Stimulated activated CD4-positive, alpha-beta T cell treated with anti-CD3 and anti-CD28 coated beads, Interleukin-2, amount 100 ng/mL, for 24 hours (primary cell): Measurements from ENCODE around the gene CDH2.

Experiments used
- DNase-seq, 2 donors: peaks; one replicate each; pipeline ENCODE4 v3.0.0-alpha.2; 2020

The CDH2 gene

DNA sequence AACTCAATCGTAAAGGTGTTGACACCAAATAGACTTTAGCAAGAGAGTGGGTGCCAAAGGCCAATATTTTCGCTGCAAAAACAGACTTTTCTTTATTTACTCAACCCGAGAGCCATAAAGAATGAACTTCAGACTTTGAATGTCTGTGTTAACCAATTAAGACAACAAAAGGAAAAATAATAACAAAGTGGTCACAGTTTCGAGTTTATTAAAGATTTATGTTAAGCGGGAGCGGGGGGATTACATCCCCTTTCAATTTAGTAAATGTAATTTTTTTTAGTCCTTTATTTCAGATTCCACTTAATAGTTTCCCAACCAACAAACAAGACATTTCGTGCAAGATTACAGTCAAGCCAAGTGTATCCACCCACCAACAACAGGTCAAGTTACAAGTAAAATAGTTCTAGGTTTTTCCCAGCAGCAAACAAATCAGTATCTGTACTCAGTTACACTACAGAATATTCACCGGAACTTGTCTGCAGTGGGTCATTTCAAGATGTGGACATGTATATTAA is 9.0 kb downstream of the CDH2 start:
- DNase-seq = no peak

DNA sequence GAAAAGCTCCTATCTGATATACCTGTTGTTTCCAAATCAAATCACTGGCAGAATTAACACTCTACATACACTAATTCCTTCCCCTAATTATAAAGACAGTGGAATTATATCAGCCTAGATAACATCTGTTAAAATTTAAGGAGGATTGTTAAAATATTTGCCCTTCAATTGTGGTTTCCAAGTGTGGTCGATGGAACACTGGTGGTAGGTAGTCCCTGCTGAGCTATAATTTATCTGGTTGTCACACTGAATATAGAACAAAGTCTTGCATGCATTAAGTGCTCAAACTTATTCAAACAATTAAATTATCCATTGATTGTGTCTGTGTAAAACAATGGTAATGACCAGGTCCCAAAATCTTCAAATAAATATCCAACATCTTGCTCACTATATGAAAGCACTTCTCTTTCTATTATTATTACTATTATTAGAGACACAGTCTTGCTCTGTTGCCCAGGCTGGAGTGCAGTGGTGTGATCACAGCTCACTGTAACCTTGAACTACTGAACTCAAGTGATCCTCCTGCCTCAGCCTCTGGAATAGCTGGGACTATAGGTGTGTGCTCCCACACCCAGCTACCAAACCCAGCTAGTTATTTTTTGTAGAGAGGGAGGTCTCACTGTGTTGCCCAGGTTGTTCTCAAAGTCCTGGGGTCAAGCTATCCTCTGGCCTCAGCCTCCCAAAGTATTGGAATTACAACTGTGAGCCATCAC is 12.0 kb downstream of the CDH2 start:
- no peak for DNase-seq

DNA sequence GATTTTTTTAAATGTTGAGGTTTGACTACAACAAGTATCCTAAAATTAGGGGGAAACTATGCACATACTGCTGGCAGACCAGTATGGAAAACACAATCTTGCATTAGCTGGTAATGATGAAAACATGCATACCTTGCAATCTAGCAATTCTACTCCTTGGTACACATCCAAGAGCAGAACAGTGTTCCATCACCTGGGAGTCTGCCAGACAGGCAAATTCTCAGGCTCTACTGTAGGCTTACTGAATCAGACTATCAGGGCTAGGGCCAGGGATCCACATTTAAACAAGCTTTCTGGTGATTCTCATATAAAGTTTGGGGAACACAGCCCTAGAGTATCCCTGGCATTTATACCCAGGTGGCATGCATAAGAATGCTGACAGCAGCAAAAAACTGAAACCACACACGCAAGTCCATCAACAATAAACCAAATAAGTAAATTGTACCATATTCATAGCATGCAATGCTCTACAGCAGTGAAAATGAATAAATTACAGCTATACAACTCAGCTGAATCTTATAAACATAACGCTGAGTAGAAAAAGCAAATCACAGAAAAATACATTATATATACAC is 13.6 kb downstream of the CDH2 start:
- no peak for DNase-seq

DNA sequence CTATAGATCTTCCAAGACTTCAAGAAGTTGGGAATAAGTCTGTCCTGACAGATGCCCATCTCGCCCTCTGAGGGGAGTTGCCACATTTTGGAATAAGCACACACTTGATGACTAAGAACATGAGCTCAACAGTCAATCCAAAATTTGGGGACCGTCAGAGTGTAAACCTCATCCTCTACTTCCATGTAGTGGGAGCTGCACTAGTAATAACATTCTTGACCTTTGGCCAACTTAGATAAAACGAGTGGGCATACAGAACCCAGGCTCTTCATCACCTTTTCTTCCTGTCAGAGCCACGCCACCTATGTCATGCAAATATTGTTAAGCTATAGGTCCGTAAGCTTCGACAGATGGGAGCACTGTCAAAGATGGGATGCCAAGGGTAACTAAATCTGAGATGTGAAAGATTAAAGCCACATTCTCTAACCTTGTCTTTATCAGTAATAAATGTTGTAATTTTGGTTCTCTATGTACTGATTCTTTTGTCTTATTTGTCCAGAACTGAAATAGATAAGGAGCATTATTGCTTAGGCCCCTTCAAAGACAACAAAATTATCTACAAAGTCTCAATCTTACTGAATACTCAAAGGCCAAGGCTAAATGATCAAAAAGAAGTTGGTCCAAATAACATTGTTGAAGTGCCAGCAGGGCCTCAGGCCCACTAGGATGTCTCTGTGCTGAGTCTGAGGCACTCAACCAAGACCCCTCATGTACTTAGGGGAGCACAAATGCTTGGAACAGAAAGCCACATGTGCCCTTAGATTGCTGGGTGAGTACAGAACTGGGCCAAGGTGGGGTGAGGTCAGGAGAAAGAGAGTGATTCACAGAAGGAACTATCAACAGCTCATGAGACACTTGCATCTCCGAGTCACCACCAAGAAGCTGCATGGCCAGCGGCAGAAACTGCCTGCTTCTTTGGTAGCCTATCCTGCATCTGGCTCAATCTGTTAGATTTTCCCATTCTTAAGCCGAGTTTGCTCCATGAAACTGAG is 15.0 kb downstream of the CDH2 start:
- no peak for DNase-seq

DNA sequence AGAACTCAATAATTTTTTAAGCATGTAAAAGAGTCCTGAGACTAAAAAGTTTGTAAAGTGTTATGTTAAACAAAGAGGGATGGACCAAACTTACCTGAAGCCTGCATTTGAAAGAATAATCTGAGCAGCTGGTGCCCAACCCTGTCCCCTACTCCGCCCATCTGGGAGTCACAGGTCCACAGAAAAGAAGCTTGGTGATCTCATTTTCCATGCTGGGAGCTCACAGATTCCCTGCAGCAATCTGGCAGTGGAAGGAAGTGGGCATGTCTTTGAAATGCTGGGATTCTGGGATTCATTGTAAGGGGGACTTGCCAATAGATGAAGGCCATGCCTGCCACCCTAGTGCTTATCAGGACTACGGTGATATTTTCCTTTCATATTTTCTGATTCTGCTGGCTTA is 17.9 kb downstream of the CDH2 start:
- no peak for DNase-seq

DNA sequence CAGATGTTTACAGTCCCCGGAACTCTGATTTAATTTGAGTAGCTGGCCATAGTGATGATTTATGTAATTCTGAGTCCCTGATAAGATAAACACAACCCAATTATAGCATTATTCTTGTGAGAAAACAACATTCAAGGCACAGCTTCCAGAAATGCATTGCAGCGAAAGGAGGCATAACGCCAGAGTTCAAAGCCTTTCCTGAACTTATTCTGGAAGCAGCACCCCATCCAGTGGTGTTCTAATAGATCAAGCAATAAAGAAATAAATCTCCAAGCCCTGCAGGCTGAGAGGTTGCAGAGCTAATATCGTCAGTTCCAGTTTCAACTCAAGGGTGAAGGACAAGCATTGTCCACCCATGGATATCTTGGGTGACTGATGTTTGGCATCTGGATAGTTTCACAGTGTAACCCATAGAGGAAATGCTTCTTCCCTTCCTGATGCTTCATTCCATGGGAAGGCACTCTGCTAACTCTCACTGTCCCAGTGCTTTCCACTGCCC is 18.8 kb downstream of the CDH2 start:
- DNase-seq = no peak

DNA sequence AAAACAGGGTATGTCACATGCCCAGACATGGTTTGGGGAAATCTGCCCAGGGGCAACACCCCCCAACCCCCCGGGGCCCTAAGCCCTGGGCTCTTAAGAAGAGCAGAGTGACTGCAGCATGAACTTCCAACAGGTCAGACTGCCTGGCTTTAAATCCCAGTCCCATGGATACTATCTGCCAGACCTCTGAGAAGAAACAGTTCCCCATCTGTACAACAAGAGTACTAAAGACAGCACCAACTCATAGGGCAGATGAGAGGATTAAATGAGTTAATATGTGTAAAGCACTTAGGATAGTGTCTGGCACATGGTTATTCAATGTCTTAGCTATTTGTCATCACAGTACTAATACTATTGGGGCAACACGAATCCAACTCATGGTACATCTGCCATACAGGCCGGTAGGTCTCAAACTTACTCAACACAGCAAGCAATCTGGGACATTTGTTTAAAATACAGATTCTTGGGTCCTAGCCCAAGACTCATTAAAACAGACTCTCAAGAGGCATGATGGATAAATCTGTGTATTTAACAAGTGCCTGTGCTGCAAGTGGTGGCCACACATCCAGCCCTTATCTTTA is 23.4 kb downstream of the CDH2 start:
- no peak for DNase-seq

DNA sequence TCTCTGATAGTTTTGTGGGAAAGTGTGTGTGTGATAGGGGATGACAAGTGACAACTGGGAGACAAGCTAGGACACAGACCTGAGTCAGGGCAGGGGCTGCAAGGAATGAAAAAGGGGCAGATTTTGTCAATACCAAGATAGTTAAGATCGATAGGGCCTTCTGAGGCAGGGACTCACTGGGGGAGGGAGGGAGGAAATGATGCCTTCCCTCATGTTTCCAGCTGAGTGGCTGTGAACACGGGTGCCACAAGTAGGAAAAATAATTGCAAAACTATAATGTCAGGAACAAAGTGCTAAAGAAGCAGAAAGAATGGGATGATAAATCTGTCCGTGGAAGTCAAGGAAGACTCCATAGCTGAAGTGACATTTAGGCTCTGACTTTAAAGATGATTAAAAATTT is 24.2 kb downstream of the CDH2 start:
- no peak for DNase-seq

DNA sequence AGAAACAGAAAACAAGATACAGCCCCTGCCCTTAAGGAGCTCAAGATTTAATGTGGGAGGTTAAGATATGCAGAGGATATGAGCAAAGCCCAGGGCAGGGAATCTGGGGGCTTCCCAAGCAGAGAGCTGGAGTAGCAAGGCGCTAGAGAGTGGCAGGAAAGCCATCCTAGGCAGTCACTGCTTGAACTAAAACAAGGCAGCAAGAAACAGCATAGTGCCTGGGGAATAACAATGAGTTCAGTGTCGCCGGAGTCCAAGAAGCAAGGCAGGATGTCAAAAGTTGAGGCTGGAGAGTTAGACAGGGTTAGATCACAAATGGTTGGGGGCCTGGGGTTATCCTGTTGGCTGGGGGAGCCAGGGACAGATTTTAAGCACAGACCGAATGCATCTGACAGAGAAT is 24.6 kb downstream of the CDH2 start:
- no peak for DNase-seq

DNA sequence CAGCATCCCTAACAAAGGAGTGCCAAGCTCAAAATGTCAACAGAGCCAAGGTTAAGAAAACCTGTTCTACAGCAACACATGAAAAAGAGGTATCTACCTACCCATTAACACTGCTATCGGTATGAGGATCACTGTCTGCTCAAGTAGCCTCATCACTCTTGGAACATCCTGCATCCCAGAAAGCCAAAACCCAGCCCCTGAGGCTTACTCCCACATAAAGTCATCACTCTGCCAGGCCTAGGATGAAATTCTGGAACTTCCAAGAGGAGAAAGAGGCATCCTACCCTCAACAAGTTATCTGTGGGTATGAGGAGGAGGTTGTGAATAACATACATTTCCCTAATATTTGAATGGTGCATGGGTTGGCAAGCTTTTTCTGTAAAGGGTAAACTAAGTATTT is 25.5 kb downstream of the CDH2 start:
- DNase-seq = no peak

DNA sequence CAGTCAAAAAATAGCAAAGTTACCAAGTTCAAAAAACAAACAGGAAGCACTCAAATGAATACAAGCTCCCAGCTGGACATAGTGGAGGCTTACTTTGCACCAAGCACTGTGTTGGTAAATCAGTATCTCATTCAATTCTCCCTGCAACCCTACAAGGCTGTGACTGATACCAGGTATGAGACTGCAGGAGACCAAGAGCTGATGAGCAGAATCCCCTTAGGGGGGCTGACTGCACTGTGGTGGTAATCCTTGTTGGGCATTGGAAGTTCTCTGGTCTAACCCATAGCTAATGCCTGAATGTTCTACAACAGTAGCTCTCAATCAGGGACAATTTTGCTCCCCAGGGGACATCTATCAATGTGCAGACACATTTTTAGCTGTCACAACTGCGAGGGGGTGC is 26.0 kb downstream of the CDH2 start:
- no peak for DNase-seq

DNA sequence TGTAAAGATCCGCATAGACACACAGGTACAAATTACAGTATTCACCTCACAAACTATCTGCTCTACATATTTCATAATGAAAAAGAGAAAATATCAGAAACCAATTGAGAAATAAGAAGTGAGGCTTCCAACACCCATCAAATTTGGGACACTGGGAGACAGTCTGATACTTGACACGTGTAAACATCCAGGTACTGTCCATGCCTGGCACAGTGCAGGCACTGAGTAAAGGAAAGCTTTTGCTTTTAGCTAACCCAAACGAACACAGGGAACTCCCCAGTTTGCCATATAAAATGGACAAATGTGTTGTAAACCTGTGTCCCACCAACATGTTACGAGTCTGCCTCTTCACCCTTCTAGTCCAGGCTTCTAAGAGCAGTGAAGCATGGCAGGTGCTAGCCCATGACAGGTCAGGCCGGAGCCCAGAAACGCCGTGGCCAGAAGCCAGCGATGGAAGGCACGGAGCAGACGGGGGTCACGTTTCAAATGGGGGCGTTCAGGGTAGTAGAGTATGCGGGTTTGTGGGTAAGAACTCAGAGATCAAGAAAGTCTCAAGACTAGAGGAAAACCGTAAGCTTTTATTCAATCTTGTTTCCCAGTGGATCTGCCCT is 27.0 kb downstream of the CDH2 start:
- no peak for DNase-seq

DNA sequence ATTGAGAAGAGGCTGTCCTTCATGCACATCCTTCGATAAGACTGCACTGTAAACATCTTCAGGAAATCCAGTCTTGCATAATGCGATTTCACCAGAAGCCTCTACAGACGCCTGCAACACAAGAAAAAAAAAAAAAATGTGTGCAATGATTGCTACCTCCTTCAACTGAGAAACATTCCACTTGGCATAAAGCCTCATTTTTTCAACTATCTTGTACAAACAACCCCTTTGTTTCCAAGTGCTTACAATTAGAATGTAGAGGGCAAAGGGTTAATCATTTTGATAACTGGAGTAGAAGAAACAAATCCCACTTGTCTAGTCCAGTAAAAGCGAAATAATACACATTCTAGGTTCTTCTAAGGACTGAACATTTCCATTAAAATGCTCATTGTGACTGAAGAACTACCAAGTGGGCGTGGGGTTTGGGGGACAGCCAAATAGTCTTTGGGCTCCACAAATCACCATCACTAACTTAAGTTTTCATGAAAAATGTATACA is 29.2 kb downstream of the CDH2 start:
- no peak for DNase-seq

DNA sequence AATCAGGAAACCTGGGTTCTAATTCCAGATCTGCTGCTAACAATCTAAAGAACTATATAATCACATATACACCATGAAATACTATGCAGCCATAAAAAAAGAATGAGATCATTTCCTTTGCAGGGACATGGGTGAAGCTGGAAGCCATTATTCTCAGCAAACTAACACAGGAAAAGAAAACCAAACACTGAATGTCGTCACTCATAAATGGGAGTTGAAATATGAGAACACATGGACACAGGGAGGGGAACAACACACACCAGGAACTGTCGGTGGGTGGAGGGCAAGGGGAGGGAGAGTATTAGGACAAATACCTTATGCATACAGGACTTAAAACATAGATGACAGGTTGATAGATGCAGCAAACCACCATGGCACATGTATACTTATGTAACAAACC is 33.2 kb downstream of the CDH2 start:
- DNase-seq = no peak

DNA sequence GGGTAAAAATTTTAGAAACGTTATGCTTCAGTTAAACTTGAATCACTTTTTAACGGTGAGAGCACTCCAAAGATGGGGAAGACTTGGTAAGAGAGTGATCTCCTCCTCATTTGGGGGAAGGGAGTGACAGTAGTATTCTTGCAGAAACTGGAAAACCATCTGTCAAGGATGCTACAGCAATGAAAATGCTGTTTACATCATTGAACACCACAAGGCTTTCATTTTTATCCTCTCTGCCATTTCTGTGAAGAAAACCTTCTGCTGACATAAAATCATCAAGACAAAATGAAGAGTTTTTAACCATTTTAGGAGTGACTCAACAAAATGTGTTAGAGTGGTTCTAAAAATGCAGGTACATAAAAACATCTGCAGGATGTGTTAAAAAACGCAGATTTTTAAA is 38.1 kb downstream of the CDH2 start:
- DNase-seq = no peak

DNA sequence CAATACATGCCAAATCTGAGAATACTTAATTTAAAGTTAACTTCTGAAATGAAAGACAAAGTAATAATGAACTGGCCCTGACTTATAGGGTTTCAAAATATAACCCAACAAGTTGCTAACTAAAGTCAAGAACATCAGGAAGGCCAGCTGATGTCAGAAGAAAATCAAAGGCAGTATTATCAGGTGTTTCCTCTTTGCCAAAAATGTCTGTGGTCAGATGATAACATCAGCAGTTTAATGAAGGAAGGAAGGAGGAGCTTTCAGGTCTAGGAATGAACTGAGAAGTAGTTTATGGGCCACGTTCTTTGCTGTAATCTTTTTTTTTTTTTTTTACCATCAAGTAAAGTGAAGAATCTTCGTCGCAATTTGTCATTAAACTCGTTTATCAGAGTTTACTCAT is 40.9 kb downstream of the CDH2 start:
- no peak for DNase-seq

DNA sequence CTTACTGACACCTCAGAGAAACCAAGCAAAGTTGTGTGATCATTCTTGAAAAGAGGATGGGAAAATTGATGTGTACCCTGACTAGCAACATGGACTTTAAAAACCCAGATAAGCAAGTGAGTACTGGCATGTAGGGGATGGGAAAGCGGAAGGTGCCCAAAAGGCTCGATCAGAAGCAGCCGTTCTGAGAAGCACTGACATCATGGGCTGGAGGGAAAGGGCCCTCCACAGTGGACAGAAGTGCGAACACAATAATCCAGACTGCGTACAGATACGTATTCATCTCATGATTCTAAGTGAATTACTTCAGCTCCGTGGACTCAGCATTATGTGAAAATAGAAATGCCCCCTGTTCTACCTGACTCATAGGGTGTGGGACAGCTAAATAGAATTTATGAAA is 42.2 kb downstream of the CDH2 start:
- DNase-seq = no peak

DNA sequence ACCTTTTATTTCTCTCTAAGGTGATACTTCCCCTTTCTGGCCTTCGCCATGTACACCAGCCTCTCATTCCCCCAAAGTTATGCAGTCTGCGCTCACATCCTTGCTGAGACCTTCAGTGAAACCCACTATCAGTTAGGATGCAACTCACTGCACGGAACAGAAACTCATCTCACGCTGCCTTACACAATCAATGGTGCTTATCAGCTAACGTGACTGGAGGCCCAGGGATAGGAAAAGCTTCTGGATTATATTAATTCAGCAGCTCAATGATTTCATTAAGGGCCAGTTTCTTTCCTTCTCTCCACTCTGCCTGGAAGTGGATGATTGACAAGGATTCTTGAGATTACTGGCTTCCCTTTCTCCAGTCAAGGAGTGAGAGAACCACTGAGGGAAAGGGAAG is 44.8 kb downstream of the CDH2 start:
- DNase-seq = no peak

DNA sequence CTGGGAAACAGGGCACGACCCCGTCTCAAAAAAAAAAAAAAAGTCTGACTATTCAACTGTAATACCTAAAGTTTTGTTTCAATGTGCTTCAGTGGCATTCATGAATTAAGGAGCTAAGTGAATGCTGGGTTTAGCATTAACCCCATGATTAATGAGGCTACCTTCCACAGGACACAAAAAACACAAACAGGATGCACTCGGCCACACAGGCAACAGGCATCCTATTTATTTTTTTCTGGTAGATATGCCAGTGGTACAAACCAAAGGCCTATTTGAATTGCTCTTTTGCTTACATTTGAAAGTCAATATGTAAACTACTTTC is 48.3 kb downstream of the CDH2 start:
- no peak for DNase-seq

DNA sequence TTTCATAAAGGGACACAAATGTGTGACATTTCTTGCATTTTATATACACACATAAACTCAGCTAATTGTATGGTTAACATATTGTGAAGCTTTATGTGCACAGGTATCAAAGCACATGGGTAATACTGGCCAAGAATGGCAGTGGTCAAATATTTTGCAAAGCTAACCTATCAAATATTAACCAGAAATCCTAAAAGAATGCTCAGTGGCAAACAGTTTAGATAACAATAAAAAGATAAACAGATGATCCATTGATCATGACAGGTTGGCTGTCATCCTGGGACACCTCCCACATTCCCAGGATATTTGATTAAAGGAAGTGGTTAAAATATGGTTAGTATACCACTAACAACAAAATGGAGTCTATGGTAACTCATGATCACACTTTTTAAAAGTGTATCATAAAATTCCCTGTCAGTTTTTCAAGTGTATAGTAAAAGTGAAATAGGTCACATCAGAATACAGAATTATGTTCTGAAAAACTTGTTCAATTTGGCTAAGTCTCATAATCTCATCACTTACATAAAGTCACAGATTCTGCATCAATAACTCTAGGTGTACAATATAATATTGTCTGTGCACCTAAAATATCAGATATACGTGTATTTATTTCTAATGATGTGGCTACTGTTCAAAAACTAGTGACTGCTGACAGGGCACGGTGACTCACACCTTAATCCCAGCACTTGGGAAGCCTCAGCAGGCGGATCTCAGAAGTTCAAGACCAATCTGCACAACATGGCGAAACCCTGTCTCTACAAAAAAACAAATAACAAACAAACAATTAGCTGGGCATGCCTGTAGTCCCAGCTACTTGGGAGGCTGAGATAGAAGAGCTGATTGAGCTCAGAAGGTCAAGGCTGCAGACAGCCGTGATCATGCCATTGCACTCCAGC is 48.9 kb downstream of the CDH2 start:
- DNase-seq = no peak

DNA sequence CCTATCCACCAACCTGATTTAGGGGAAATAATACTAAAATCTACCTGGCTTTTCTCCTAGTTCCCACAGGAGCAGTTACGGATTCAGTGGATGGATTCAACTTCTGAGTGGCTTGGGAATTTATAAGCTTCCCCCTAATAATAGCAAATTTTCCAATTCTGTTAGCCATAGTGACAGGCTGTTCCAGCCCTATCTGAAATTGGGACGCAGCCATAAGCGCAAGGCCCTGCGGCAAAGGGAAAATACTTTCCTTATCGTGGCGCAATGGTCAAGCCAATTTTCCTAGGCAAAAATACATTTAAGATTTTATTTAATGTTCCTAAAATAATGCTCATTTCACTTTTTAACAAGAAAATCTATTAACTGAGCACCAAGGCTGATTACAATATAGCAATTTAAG is 49.7 kb downstream of the CDH2 start:
- DNase-seq = no peak

DNA sequence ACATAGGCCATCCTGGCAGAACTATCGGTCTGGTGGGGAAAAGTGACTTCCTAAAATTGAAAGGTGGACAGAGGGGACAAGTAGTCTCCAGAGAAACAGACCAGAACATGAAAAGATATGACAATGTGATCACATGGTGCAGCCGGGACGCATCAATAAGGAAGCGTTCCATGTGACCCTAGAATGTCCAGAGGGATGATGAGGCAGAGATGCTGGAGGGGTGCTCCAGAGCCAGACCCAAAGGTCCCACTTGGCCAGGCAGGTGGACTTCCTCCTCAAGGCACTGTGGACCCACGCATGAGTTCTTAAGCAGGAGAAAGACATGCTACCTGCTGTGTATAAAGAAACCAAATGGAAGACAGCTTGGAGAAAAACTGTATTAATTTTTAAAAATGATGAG is 50.2 kb downstream of the CDH2 start:
- no peak for DNase-seq
